Loucy (cell line): ENCODE data around the gene FBXO11.

Experiments
- EZH2phosphoT487 ChIP-seq: fragments of 200-600 bp; IDR thresholded peaks from 2 replicates; pipeline ENCODE4 v1.6.1; 2018; ENCODE audit warnings: antibody characterized with exemption, mild to moderate bottlenecking, moderate library complexity, borderline replicate concordance
- TF ChIP-seq, protein P1 (sequence below): fragments of 200-600 bp; sonication (generic); conservative IDR thresholded peaks from 2 replicates; pipeline ENCODE4 v1.5.1; 2014; ENCODE audit warnings: mild to moderate bottlenecking, antibody characterized with exemption, low read length

DNA sequence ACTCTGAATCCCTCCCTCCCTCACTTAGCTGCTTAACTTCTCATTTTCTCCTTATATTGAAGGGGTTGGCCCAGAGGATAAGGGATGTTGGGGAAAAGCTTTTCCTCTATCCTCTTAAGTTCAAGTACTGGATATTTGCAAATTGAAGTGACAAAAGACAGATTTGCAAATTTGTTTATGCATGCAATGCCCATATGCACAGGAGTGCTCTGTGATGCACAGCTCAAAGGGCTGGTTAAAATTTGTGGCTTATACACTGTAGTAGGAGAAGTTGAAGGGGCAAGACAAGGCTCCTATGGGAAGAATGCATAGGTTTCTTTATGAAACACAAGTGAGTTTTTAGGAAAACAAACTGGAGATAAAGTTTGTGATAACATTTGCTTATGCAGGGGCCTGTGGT is 131.7 kb downstream of the FBXO11 start:
- TF ChIP-seq, protein P1, sequence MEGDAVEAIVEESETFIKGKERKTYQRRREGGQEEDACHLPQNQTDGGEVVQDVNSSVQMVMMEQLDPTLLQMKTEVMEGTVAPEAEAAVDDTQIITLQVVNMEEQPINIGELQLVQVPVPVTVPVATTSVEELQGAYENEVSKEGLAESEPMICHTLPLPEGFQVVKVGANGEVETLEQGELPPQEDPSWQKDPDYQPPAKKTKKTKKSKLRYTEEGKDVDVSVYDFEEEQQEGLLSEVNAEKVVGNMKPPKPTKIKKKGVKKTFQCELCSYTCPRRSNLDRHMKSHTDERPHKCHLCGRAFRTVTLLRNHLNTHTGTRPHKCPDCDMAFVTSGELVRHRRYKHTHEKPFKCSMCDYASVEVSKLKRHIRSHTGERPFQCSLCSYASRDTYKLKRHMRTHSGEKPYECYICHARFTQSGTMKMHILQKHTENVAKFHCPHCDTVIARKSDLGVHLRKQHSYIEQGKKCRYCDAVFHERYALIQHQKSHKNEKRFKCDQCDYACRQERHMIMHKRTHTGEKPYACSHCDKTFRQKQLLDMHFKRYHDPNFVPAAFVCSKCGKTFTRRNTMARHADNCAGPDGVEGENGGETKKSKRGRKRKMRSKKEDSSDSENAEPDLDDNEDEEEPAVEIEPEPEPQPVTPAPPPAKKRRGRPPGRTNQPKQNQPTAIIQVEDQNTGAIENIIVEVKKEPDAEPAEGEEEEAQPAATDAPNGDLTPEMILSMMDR, result no peak
- TF ChIP-seq EZH2phosphoT487, result no peak
